IgD-negative memory B cell (primary cell): ENCODE measurements around the gene TLE3. TPM values are rescaled to one million over a fixed set of nuclear protein-coding genes. Genes with fewer than 3 reads are reported as not detected.
"Not testable (repeated sequence)": the region's sequence is repeated elsewhere in the genome, so short reads cannot be mapped to it uniquely, and the experiment has no call there.

ENCODE experiments used
- H3K27ac Mint-ChIP-seq, 3 donors: one replicate each; pipeline ENCODE4 v1.8.0; 2020 to 2022; ENCODE audit warnings: mild to moderate bottlenecking in 3 of 3, mixed read lengths in 3 of 3, moderate library complexity in 1 of 3
- H3K27me3 Mint-ChIP-seq: one replicate; pipeline ENCODE4 v1.8.0; 2021; ENCODE audit warnings: mixed read lengths
- H3K36me3 Mint-ChIP-seq: one replicate; pipeline ENCODE4 v1.8.0; 2020; ENCODE audit warnings: mild to moderate bottlenecking, mixed read lengths
- H3K4me1 Mint-ChIP-seq, 3 donors: one replicate each; pipeline ENCODE4 v1.8.0; 2020 to 2022; ENCODE audit warnings: mixed read lengths in 3 of 3, mild to moderate bottlenecking in 1 of 3
- H3K4me3 Mint-ChIP-seq, 4 donors: one replicate each; pipeline ENCODE4 v1.8.0; 2020 to 2022; ENCODE audit warnings: mild to moderate bottlenecking in 4 of 4, mixed read lengths in 4 of 4, moderate library complexity in 3 of 4
- H3K9me3 Mint-ChIP-seq, 3 donors: one replicate each; pipeline ENCODE4 v1.8.0; 2020 to 2021; ENCODE audit warnings: mixed read lengths in 3 of 3, mild to moderate bottlenecking in 1 of 3
- polyA plus RNA-seq: library from polyadenylated mRNA; unstranded; fragments of 300-500 nt; fragmentation: Illumina TruSeq; gene quantifications from one replicate; pipeline ENCODE4 v1.2.3, GENCODE V29; 2021

The TLE3 gene
- polyA plus RNA-seq, 1 donor from 2014 or later = 88.7 TPM

GRCh38 chr15:70113304-70113700 is 15.6 kb upstream of the TLE3 start:
- H3K36me3 Mint-ChIP-seq = no peaks in the 10 kb centered on the region
- peaks cover 3 to 4% (median 4%) of the 10 kb centered on the region in 3 donors for H3K4me1 Mint-ChIP-seq
- no peak overlapping the region for H3K4me3 Mint-ChIP-seq
- peaks cover 15% of the 10 kb centered on the region for H3K27me3 Mint-ChIP-seq
- no peaks in the 10 kb centered on the region for H3K9me3 Mint-ChIP-seq
- H3K27ac Mint-ChIP-seq = no peak overlapping the region

DNA sequence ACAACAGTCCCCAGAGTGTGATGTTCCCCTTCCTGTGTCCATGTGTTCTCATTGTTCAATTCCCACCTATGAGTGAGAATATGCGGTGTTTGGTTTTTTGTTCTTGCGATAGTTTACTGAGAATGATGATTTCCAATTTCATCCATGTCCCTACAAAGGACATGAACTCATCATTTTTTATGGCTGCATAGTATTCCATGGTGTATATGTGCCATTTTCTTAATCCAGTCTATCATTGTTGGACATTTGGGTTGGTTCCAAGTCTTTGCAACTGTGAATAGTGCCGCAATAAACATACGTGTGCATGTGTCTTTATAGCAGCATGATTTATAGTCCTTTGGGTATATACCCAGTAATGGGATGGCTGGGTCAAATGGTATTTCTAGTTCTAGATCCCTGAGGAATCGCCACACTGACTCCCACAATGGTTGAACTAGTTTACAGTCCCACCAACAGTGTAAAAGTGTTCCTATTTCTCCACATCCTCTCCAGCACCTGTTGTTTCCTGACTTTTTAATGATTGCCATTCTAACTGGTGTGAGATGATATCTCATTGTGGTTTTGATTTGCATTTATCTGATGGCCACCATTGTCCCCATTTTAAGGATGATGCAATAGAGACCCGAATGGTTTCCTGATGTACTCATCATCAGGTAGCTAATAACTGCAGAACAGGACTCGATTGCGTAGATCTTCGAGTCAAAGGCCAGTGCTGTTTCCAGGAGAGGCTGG is 15.0 kb upstream of the TLE3 start:
- H3K27ac Mint-ChIP-seq, H3K36me3 Mint-ChIP-seq, H3K4me3 Mint-ChIP-seq, H3K4me1 Mint-ChIP-seq, H3K9me3 Mint-ChIP-seq: not testable (repeated sequence)
- H3K27me3 Mint-ChIP-seq = peaks cover 15% of the 10 kb centered on the region

DNA sequence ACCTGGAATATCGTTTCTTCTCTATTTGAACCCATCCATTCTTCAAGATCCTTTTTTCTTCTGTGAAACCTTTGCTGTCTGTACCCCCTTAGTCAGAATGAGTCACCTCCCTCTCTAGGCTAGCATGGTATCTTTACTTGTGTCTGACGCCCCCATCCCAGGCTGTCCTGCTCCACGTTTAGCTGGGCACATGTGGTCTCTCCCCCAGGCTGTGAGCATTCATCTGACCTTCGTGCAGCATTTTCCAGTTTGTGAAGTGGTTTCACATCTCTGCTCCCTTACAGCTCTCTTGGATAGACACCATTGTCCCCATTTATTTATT is 14.3 kb upstream of the TLE3 start:
- Mint-ChIP-seq H3K4me3 (peak overlapping the region in 1 of 4 donors; percentile 29), H3K27me3 (peaks cover 15% of the 10 kb centered on the region), H3K36me3 (no peaks in the 10 kb centered on the region), H3K4me1 (peaks cover 3 to 4% (median 4%) of the 10 kb centered on the region in 3 donors), H3K27ac (no peak overlapping the region), H3K9me3 (no peaks in the 10 kb centered on the region)

GRCh38 chr15:70111203-70112073 is 13.7 kb upstream of the TLE3 start:
- H3K9me3 Mint-ChIP-seq = no peaks in the 10 kb centered on the region
- no peaks in the 10 kb centered on the region for H3K36me3 Mint-ChIP-seq
- peak overlapping the region in 1 of 4 donors; percentile 29 for H3K4me3 Mint-ChIP-seq
- H3K27me3 Mint-ChIP-seq = peaks cover 12% of the 10 kb centered on the region
- peaks cover 3 to 4% (median 4%) of the 10 kb centered on the region in 3 donors for H3K4me1 Mint-ChIP-seq
- H3K27ac Mint-ChIP-seq = no peak overlapping the region

GRCh38 chr15:70109978-70110377 is 12.3 kb upstream of the TLE3 start:
- peaks cover 5% of the 10 kb centered on the region for H3K27me3 Mint-ChIP-seq

GRCh38 chr15:70109531-70109930 is 11.8 kb upstream of the TLE3 start:
- H3K27me3 Mint-ChIP-seq = peaks cover 3% of the 10 kb centered on the region
- H3K4me1 Mint-ChIP-seq = peaks cover 3 to 4% (median 4%) of the 10 kb centered on the region in 3 donors
- no peaks in the 10 kb centered on the region for H3K9me3 Mint-ChIP-seq
- H3K36me3 Mint-ChIP-seq = no peaks in the 10 kb centered on the region
- no peak overlapping the region for H3K4me3 Mint-ChIP-seq
- H3K27ac Mint-ChIP-seq = peak overlapping the region in 1 of 3 donors; percentile 17

More at GRCh38 chr15:70109978-70110377, 12.3 kb upstream of the TLE3 start:
- Mint-ChIP-seq H3K9me3 (no peaks in the 10 kb centered on the region), H3K4me3 (no peak overlapping the region), H3K27ac (no peak overlapping the region), H3K4me1 (peaks cover 3 to 4% (median 4%) of the 10 kb centered on the region in 3 donors), H3K36me3 (no peaks in the 10 kb centered on the region)

GRCh38 chr15:70103880-70104626 is 6.3 kb upstream of the TLE3 start:
- Mint-ChIP-seq H3K27me3 (peaks cover 26% of the 10 kb centered on the region), H3K9me3 (no peaks in the 10 kb centered on the region), H3K4me3 (peak overlapping the region in 1 of 4 donors; percentile 10), H3K27ac (peak overlapping the region in 1 of 3 donors; percentile 97), H3K36me3 (no peaks in the 10 kb centered on the region), H3K4me1 (peaks cover 14 to 15% (median 15%) of the 10 kb centered on the region in 3 donors)

DNA sequence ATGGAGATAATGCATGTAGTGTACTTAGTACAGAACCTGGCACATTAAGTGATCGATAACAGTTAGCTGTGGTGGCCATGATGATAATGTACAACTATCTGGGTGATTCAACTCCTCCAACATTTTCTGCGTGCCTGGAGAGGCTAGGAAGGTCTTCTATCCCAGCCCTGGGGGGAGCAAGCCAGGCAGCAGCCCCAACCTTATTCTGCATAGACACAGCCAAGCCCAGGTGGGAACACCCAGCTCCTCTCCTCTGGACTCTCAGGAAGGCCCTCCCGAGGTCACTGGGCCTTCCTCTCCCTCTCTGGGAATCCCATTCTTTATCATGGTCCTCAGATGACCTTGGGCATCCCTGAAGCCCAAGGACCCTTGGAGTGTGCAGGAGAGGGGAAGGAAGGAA is 5.1 kb upstream of the TLE3 start:
- peak overlapping the region in 2 of 3 donors; percentile 6 to 97 for H3K27ac Mint-ChIP-seq
- H3K9me3 Mint-ChIP-seq = no peaks in the 10 kb centered on the region
- H3K27me3 Mint-ChIP-seq = peaks cover 26% of the 10 kb centered on the region
- H3K4me3 Mint-ChIP-seq = peak overlapping the region in 1 of 4 donors; percentile 96
- H3K36me3 Mint-ChIP-seq = no peaks in the 10 kb centered on the region
- peaks cover 15% of the 10 kb centered on the region in 3 donors for H3K4me1 Mint-ChIP-seq

GRCh38 chr15:70101459-70102113 is 3.9 kb upstream of the TLE3 start:
- no peaks in the 10 kb centered on the region for H3K36me3 Mint-ChIP-seq
- H3K27ac Mint-ChIP-seq = peak overlapping the region in 2 of 3 donors; percentile 31 to 97
- H3K4me1 Mint-ChIP-seq = peaks cover 15 to 18% (median 15%) of the 10 kb centered on the region in 3 donors
- peak overlapping the region in 1 of 4 donors; percentile 96 for H3K4me3 Mint-ChIP-seq
- no peaks in the 10 kb centered on the region for H3K9me3 Mint-ChIP-seq
- H3K27me3 Mint-ChIP-seq = peaks cover 26% of the 10 kb centered on the region

DNA sequence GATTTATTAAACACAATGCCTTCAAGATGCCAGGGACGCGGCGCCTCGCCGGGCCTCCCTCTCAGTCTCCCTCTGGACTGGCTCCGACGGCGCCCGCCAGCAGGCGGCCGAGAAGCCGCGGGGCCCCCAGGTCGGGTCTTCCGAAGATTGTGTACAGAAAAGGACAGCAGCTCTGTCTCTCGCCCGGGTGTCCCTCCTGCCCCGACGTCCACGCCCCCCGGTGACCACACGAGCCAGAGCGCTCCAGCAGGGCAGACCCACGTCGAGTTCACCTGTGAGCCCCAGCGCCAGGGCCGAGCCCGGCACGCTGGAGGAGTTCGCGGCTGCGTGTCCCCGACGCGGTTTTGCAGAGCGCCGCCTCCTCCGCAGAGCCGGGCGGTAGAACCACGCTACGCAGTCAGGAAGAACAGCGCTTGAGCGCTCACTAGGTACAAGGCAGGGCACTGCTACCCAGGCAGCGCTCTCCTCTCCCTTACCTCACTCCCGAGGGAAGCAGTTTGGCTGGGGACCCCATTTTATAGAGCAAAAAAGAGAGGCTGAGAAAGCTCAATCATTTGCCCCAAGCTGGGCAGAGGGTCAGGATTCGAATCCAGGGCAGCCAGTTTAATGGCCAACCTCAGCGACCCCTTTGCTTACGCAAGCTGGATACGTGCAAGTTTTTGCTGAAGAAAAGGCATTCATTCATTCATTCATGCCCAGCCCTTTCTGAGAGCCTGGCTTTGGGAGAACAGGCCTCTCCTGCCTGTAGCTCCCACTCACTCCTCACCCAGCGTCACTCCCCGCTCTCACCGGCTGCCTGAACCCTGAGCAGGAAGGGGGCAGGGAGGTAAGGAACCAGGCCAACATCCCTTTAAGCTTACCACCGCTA is 3.0 kb upstream of the TLE3 start:
- H3K4me1 Mint-ChIP-seq = peaks cover 15 to 18% (median 15%) of the 10 kb centered on the region in 3 donors
- peaks cover 26% of the 10 kb centered on the region for H3K27me3 Mint-ChIP-seq
- H3K4me3 Mint-ChIP-seq = peak overlapping the region; percentile 71 to 99 (median 96)
- peak overlapping the region; percentile 78 to 97 (median 93) for H3K27ac Mint-ChIP-seq
- no peaks in the 10 kb centered on the region for H3K36me3 Mint-ChIP-seq
- no peaks in the 10 kb centered on the region for H3K9me3 Mint-ChIP-seq

GRCh38 chr15:70099967-70100473 is 2.3 kb upstream of the TLE3 start:
- H3K27ac Mint-ChIP-seq = peak overlapping the region; percentile 97 to 98 (median 97)
- peak overlapping the region; percentile 96 to 99 (median 98) for H3K4me3 Mint-ChIP-seq
- H3K36me3 Mint-ChIP-seq = no peaks in the 10 kb centered on the region
- no peaks in the 10 kb centered on the region for H3K9me3 Mint-ChIP-seq
- H3K27me3 Mint-ChIP-seq = peaks cover 26% of the 10 kb centered on the region
- peaks cover 15 to 19% (median 16%) of the 10 kb centered on the region in 3 donors for H3K4me1 Mint-ChIP-seq

DNA sequence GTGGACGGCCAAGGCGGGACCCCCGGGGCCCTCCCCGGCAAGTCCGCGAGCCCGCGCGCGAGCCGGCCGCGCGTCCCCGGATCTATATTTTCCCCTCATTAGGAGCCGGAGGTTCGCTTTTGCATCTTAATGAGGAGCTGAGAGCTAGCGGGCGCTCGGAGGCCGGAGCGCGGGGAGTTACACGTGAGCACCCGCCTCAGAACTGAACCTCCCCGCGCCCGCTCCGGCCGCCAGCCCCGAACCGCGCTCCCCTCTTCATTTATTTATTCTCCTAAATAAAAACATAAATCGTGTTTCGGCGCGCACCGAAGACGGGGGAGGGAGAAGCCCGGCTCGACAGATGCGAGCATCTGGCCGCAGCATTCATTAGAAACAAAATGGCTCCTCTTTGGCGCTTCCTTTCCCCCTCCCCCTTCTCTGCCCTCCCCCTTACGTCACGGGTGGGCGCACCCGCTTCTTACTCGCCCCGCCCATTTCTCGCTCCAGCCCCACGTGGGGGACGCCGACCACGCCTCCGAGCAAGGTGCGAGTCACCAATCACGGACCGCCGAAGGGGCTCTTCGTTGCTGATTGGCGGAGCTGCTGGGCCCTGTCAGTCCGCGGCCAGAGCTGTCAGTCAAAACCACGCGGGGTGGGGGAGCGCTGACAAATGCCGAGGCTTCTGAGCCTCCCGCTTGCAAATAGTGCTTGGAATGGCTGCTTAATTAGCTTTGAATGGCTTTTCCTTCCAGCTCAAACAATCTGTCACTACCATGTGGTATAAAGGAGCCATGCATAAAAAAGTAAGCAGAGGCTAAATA is 1.6 kb upstream of the TLE3 start:
- Mint-ChIP-seq H3K9me3 (no peaks in the 10 kb centered on the region), H3K36me3 (no peaks in the 10 kb centered on the region), H3K4me3 (peak overlapping the region; percentile 96 to 99 (median 98)), H3K27me3 (peaks cover 25% of the 10 kb centered on the region), H3K4me1 (peaks cover 21 to 26% (median 23%) of the 10 kb centered on the region in 3 donors), H3K27ac (peak overlapping the region; percentile 97 to 98 (median 97))
